ENCODE measurements around the gene LMX1A. TPM values are rescaled to one million over a fixed set of nuclear protein-coding genes. Genes with fewer than 3 reads are reported as not detected.

LMX1A gene
- total and polyA plus RNA-seq, 9 of the 15 experiments (the other 6 are each of a cell fraction or from before 2014, with no cell fraction given), result not detected

- H3K9me3 ChIP-seq (replicated peaks; ENCODE audit: control insufficient read depth, insufficient read depth, low read depth, low read length), result no peaks in the 10 kb centered on the region
- H3K27me3 ChIP-seq (ENCODE audit: control insufficient read depth in 2 of 2, insufficient read depth in 2 of 2, low read length in 2 of 2), result no peaks in the 10 kb centered on the region
- no TSS peak for BruUV-seq (replicated peaks)
- no peaks in the 10 kb centered on the region for H3K9me1 ChIP-seq (ENCODE audit: control insufficient read depth, insufficient read depth, low read length)
- no peak overlapping the region for H3K4me2 ChIP-seq (ENCODE audit: insufficient read depth, low read length)
- H2AFZ ChIP-seq (ENCODE audit: low read depth, low read length), result no peak overlapping the region
- ChIA-PET CTCF (ENCODE audit: low intra/inter-chr PET ratio) (no interaction called here), POLR2A (interaction anchor here (0.7 kb wide), 1 partner anchor 13 kb away, joined by 3 read pairs; no protein-coding TSS in a partner anchor)
- no peaks in the 10 kb centered on the region for H4K20me1 ChIP-seq (replicated peaks; ENCODE audit: control insufficient read depth, insufficient read depth, low read length)
- H3K9ac ChIP-seq (ENCODE audit: insufficient read depth in 1 of 2, low read depth in 2 of 2, low read length in 2 of 2), result no peak overlapping the region
- no peak for DNase-seq (ENCODE audit: extremely low read depth in 1 of 4, low spot score in 3 of 4)
- no peaks in the 10 kb centered on the region for H3K36me3 ChIP-seq (ENCODE audit: control insufficient read depth, insufficient read depth, low read length)
- WGBS (ENCODE audit: insufficient coverage, low coverage, missing lambda C conversion rate), result 2% methylated on average over 7 of the region's 7 CpGs
- no peak for ATAC-seq
- no peak for FAIRE-seq
- no peaks in the 10 kb centered on the region for H3K79me2 ChIP-seq (ENCODE audit: control insufficient read depth, insufficient read depth, low read length)
- H3K27ac ChIP-seq (ENCODE audit: extremely low read depth, low read depth, low read length), result no peak overlapping the region
- intact Hi-C loops (cut with micrococcal nuclease), result no loop called here
- in situ Hi-C loops (cut with MboI), result no loop called here
- TF ChIP-seq KHSRP (IDR thresholded peaks at IDR 0.05) (no peak), U2AF1 (optimal IDR thresholded peaks at IDR 0.05; ENCODE audit: low read depth, low read length) (no peak), ZFP1 (CRISPR knock-in tag; IDR thresholded peaks at IDR 0.05) (no peak), TBP (optimal IDR thresholded peaks at IDR 0.05; ENCODE audit: low read depth, low read length) (no peak), ARID2 (IDR thresholded peaks at IDR 0.05) (no peak), CTBP1 (IDR thresholded peaks at IDR 0.05; ENCODE audit: borderline replicate concordance) (no peak), E2F4 (CRISPR knock-in tag; IDR thresholded peaks at IDR 0.05; ENCODE audit: low read depth) (no peak), EGR1 (conservative IDR thresholded peaks at IDR 0.05) (no peak), IRF1 (CRISPR knock-in tag; IDR thresholded peaks at IDR 0.05; ENCODE audit: borderline replicate concordance) (no peak), BRD4 (IDR thresholded peaks at IDR 0.05) (no peak), CREB3 (tag; conservative IDR thresholded peaks at IDR 0.05; ENCODE audit: low read depth) (no peak)
- no peak overlapping the region for H3K4me3 ChIP-seq
- no peaks in the 10 kb centered on the region for H3K4me1 ChIP-seq (replicated peaks in 1 of 2; ENCODE audit: control insufficient read depth in 2 of 2, insufficient read depth in 2 of 2, low read length in 2 of 2)
Observed at GRCh38 chr1:165325460-165326203, 30.9 kb downstream of the LMX1A start.
